ENCODE measurements around the gene CRTC1. TPM values are rescaled to one million over a fixed set of nuclear protein-coding genes. Genes with fewer than 3 reads are reported as not detected.

Gene CRTC1
- total and polyA plus RNA-seq, 4 donors = 1.5 to 3.5 (median 1.9) TPM

DNA sequence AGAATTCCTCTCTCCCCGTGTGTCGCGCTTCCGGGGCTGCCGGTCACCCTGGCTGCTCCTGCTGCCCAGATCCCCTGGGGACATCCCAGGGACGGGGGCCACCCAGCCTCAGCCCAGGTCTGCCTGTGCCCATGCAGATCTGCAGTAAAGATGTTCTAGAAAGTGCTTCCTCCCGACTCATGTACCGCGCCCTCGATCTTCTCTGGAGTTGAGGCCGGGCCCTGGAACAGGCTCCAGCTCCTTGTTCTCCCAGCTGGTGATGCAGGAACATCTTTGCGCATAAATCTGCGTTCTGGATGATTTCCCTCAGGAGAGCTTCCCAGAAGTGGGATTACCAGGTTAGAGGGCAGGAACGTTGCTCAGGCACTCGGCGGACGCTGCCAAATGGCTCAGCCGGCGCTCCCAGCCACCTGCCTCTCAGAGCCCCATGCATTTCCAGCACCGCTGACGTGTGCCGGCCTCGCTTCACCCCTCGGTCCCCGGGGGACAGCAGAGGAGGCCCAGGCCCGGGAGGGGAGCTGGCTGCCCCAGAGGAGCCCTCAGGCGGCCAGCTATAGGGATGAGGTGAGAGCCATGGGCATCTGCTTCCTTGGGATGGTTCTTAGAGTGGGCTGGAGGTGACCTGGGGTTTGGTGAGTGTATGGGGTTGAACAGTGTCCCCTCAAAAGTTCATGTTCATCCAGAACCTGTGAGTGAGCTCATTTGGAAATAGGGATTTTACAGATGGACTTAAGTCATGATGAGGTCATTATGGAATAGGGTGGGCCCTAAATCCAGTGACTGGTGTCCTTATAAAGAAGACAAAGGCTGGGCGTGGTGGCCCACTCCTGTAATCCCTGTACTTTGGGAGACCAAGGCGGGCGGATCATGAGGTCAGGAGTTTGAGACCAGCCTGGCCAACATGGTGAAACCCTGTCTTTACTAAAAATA, 42.6 kb downstream of the CRTC1 start:
- Histone ChIP-seq H3K9me3 (ENCODE audit: control insufficient read depth in 4 of 4, low read length in 3 of 4) (no peaks in the 10 kb centered on the region), H3K27ac (ENCODE audit: low read depth in 1 of 2, low read length in 2 of 2) (no peak overlapping the region), H3K9ac (ENCODE audit: low read depth in 1 of 2, low read length in 2 of 2) (no peak overlapping the region), H3K4me3 (ENCODE audit: low read depth in 1 of 3, low read length in 3 of 3) (no peak overlapping the region), H3K36me3 (ENCODE audit: control insufficient read depth in 4 of 4, insufficient read depth in 3 of 4, low read depth in 1 of 4, low read length in 3 of 4) (peaks cover 0 to 2% (median 0%) of the 10 kb centered on the region in 4 donors), H3K27me3 (ENCODE audit: control insufficient read depth in 4 of 4, insufficient read depth in 4 of 4, low read length in 3 of 4) (no peaks in the 10 kb centered on the region), H3K4me1 (ENCODE audit: control insufficient read depth in 4 of 4, insufficient read depth in 4 of 4, low read length in 3 of 4) (no peaks in the 10 kb centered on the region)
- WGBS = 97% methylated on average over 30 of the region's 30 CpGs
- TF ChIP-seq CTCF (IDR thresholded peaks at IDR 0.05; ENCODE audit: low read depth, low read length, missing input control) (no peak), REST (IDR thresholded peaks at IDR 0.05) (no peak), EGR1 (IDR thresholded peaks at IDR 0.05; ENCODE audit: low read depth in 2 of 2) (no peak), YY1 (IDR thresholded peaks at IDR 0.05) (no peak), RXRA (IDR thresholded peaks at IDR 0.05) (no peak), JUND (IDR thresholded peaks at IDR 0.05) (no peak), MAX (IDR thresholded peaks at IDR 0.05) (no peak), TAF1 (conservative IDR thresholded peaks at IDR 0.05) (no peak), HNF4G (IDR thresholded peaks at IDR 0.05) (no peak), HNF4A (conservative IDR thresholded peaks at IDR 0.05) (no peak), SP1 (IDR thresholded peaks at IDR 0.05) (no peak), FOXA1 (IDR thresholded peaks at IDR 0.05) (no peak), NR2F2 (IDR thresholded peaks at IDR 0.05) (no peak), GABPA (IDR thresholded peaks at IDR 0.05 in 1 of 2, conservative IDR thresholded peaks at IDR 0.05 in 1 of 2) (no peak), FOXA2 (IDR thresholded peaks at IDR 0.05) (no peak), RAD21 (IDR thresholded peaks at IDR 0.05) (no peak)
- TF ChIP-seq, protein P1, sequence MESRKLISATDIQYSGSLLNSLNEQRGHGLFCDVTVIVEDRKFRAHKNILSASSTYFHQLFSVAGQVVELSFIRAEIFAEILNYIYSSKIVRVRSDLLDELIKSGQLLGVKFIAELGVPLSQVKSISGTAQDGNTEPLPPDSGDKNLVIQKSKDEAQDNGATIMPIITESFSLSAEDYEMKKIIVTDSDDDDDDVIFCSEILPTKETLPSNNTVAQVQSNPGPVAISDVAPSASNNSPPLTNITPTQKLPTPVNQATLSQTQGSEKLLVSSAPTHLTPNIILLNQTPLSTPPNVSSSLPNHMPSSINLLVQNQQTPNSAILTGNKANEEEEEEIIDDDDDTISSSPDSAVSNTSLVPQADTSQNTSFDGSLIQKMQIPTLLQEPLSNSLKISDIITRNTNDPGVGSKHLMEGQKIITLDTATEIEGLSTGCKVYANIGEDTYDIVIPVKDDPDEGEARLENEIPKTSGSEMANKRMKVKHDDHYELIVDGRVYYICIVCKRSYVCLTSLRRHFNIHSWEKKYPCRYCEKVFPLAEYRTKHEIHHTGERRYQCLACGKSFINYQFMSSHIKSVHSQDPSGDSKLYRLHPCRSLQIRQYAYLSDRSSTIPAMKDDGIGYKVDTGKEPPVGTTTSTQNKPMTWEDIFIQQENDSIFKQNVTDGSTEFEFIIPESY (IDR thresholded peaks at IDR 0.05) = no peak
- TF ChIP-seq, protein P2, sequence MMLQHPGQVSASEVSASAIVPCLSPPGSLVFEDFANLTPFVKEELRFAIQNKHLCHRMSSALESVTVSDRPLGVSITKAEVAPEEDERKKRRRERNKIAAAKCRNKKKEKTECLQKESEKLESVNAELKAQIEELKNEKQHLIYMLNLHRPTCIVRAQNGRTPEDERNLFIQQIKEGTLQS (IDR thresholded peaks at IDR 0.05) = no peak
- no peak for DNase-seq (ENCODE audit: low spot score)

All from liver (tissue), 9 donors.